CMK (cell line): ENCODE results near the gene MYO7B.

ENCODE experiments used
- DNase-seq: peaks from one replicate; pipeline ENCODE4 v3.0.0-alpha.2; 2010; ENCODE audit warnings: low read depth

Gene MYO7B

GRCh38 chr2:127664065-127664894 is 128.8 kb downstream of the MYO7B start:
- no peak for DNase-seq

GRCh38 chr2:127664895-127665225 is 129.4 kb downstream of the MYO7B start:
- no peak for DNase-seq

GRCh38 chr2:127665267-127665893 is 129.9 kb downstream of the MYO7B start:
- no peak for DNase-seq

- DNase-seq = no peak
These were observed 133.6 kb downstream of the MYO7B start for GRCh38 chr2:127669056-127669455.

GRCh38 chr2:127670055-127670956 is 134.8 kb downstream of the MYO7B start:
- DNase-seq = no peak

GRCh38 chr2:127670957-127671290 is 135.4 kb downstream of the MYO7B start:
- DNase-seq = no peak

GRCh38 chr2:127671557-127672302 is 136.2 kb downstream of the MYO7B start:
- no peak for DNase-seq

GRCh38 chr2:127672341-127673224 is 137.1 kb downstream of the MYO7B start:
- no peak for DNase-seq

- no peak for DNase-seq
These were observed 138.0 kb downstream of the MYO7B start for GRCh38 chr2:127673291-127674069.

- DNase-seq = no peak
These were observed 139.0 kb downstream of the MYO7B start for GRCh38 chr2:127674241-127675209.

GRCh38 chr2:127675331-127676261 is 140.1 kb downstream of the MYO7B start, which contains the start of gene LIMS2:
Gene LIMS2 (minus strand): TSS chr2:127675530. CDS start chr2:127675024, 506 bp downstream.
- DNase-seq = no peak

GRCh38 chr2:127676906-127677305 is 141.4 kb downstream of the MYO7B start:
- no peak for DNase-seq

GRCh38 chr2:127678531-127678930 is 143.0 kb downstream of the MYO7B start:
- no peak for DNase-seq

- DNase-seq = no peak
These were observed 143.5 kb downstream of the MYO7B start for GRCh38 chr2:127678991-127679390.

GRCh38 chr2:127679680-127680361 is 144.3 kb downstream of the MYO7B start:
- no peak for DNase-seq

GRCh38 chr2:127680706-127681287 is 145.3 kb downstream of the MYO7B start:
- no peak for DNase-seq

- DNase-seq = no peak
These were observed 145.9 kb downstream of the MYO7B start for GRCh38 chr2:127681288-127681804.
